GM12891 (cell line): ENCODE measurements around the gene SIVA1.

ENCODE experiments used
- DNase-seq: peaks from one replicate; pipeline ENCODE4 v3.0.0; 2011; ENCODE audit warnings: low spot score; ENCODE audit not compliant: insufficient read length
- FAIRE-seq: peaks from 2 replicates; lab custom pipeline; 2011; peaks lifted over from hg19 to GRCh38; lab: Jason Lieb, UNC
- PAX5 ChIP-seq: IDR thresholded peaks from 2 replicates; pipeline ENCODE4 v1.6.1; 2011; ENCODE audit warnings: low read length, moderate library complexity, mild to moderate bottlenecking; ENCODE audit not compliant: insufficient read depth, severe bottlenecking
- POLR2A ChIP-seq: IDR thresholded peaks from 2 replicates; pipeline ENCODE4 v1.6.1; 2011; ENCODE audit warnings: low read depth, low read length, control low read depth
- POLR2AphosphoS5 ChIP-seq: IDR thresholded peaks from 2 replicates; pipeline ENCODE4 v1.6.1; 2011; ENCODE audit warnings: low read depth, low read length, control low read depth
- POU2F2 ChIP-seq: IDR thresholded peaks from 2 replicates; pipeline ENCODE4 v1.6.1; 2011; ENCODE audit warnings: low read depth, mild to moderate bottlenecking, control low read depth, low read length, moderate library complexity
- SPI1 ChIP-seq: IDR thresholded peaks from 2 replicates; pipeline ENCODE4 v1.6.1; 2011; ENCODE audit warnings: low read depth, low read length, control low read depth
- TAF1 ChIP-seq: IDR thresholded peaks from 2 replicates; pipeline ENCODE4 v1.6.1; 2011; ENCODE audit warnings: low read depth, low read length, control low read depth

The SIVA1 gene

GRCh38 chr14:104808456-104808855, 55.5 kb downstream of the SIVA1 start:
- TF ChIP-seq POLR2A = no peak
- TF ChIP-seq SPI1 = no peak
- TF ChIP-seq TAF1 = no peak
- TF ChIP-seq PAX5 = no peak
- no peak for TF ChIP-seq POU2F2
- no peak for TF ChIP-seq POLR2AphosphoS5
- no peak for FAIRE-seq
- DNase-seq = no peak
